Neural cell (in vitro differentiated cells): ENCODE data around the gene WFS1. TPM values are rescaled to one million over a fixed set of nuclear protein-coding genes. Genes with fewer than 3 reads are reported as not detected.

Experiments used
- H2AFZ ChIP-seq: fragments of 200-600, 300-800 bp; sonication (generic), shearing (Covaris generic); 2 replicates; pipeline ENCODE4 v1.6.0; 2014; ENCODE audit warnings: low read depth, mild to moderate bottlenecking, antibody characterized with exemption, low read length, moderate library complexity
- H3F3A ChIP-seq: fragments of 200-600 bp; shearing (Covaris generic); 2 replicates; pipeline ENCODE4 v1.6.1; 2016; ENCODE audit warnings: mild to moderate bottlenecking, moderate library complexity, mixed read lengths, antibody characterized with exemption, low read length; ENCODE audit not compliant: insufficient read depth, poor library complexity, severe bottlenecking
- H3K27ac ChIP-seq: fragments of 200-600, 300-800 bp; sonication (generic), shearing (Covaris generic); 2 replicates; pipeline ENCODE4 v1.5.1; 2014; ENCODE audit warnings: mild to moderate bottlenecking, low read length, moderate library complexity
- H3K27me3 ChIP-seq: fragments of 300-800, 200-600 bp; sonication (generic), shearing (Covaris generic); 2 replicates; pipeline ENCODE4 v1.6.0; 2014; ENCODE audit warnings: mild to moderate bottlenecking, low read depth, low read length, moderate library complexity; ENCODE audit not compliant: insufficient read depth
- H3K36me3 ChIP-seq: fragments of 300-800, 200-600 bp; sonication (generic), shearing (Covaris generic); 2 replicates; pipeline ENCODE4 v1.5.1; 2014; ENCODE audit warnings: mild to moderate bottlenecking, antibody characterized with exemption, low read length, moderate library complexity; ENCODE audit not compliant: insufficient read depth
- H3K4me2 ChIP-seq: fragments of 300-800, 200-600 bp; sonication (generic), shearing (Covaris generic); 2 replicates; pipeline ENCODE4 v1.6.0; 2014; ENCODE audit warnings: mild to moderate bottlenecking, low read length
- H3K4me3 ChIP-seq: fragments of 300-800, 200-600 bp; sonication (generic), shearing (Covaris generic); 2 replicates; pipeline ENCODE4 v1.5.1; 2014; ENCODE audit warnings: mild to moderate bottlenecking, low read length, moderate library complexity
- H3K79me2 ChIP-seq: fragments of 200-600 bp; shearing (Covaris generic); replicated peaks from 2 replicates; pipeline ENCODE4 v1.6.0; 2014; ENCODE audit warnings: mild to moderate bottlenecking, low read length, moderate library complexity; ENCODE audit not compliant: insufficient read depth
- H3K9ac ChIP-seq: fragments of 300-800, 200-600 bp; sonication (generic), shearing (Covaris generic); 2 replicates; pipeline ENCODE4 v1.6.1; 2016; ENCODE audit warnings: mild to moderate bottlenecking, low read length, mixed read lengths
- H3K9me2 ChIP-seq: fragments of 200-600 bp; shearing (Covaris generic); 2 replicates; pipeline ENCODE4 v1.6.1; 2016; ENCODE audit warnings: mild to moderate bottlenecking, low read length, mixed read lengths; ENCODE audit not compliant: insufficient read depth
- H3K9me3 ChIP-seq: fragments of 200-600, 300-800 bp; sonication (generic), shearing (Covaris generic); 2 replicates; pipeline ENCODE4 v1.6.1; 2016; ENCODE audit warnings: mild to moderate bottlenecking, mixed run types, low read length, moderate library complexity, mixed read lengths
- H4K20me1 ChIP-seq: fragments of 200-600 bp; shearing (Covaris generic); 2 replicates; pipeline ENCODE4 v1.6.1; 2016; ENCODE audit warnings: mild to moderate bottlenecking, mixed run types; ENCODE audit not compliant: insufficient read depth
- CTCF ChIP-seq: fragments of 450-650 bp; IDR thresholded peaks from 2 replicates; pipeline ENCODE4 v1.5.1; 2014; ENCODE audit warnings: antibody characterized with exemption, mild to moderate bottlenecking, moderate library complexity; ENCODE audit not compliant: poor library complexity, severe bottlenecking
- EZH2 ChIP-seq: fragments of 200-600, 300-800 bp; shearing (Covaris generic), sonication (generic); IDR thresholded peaks from 2 replicates; pipeline ENCODE4 v1.6.1; 2014; ENCODE audit warnings: antibody characterized with exemption, low read length, borderline replicate concordance, mild to moderate bottlenecking; ENCODE audit not compliant: insufficient read depth, poor library complexity, severe bottlenecking
- MXI1 ChIP-seq: fragments of 450-650 bp; conservative IDR thresholded peaks from 2 replicates; pipeline ENCODE4 v1.6.1; 2014; ENCODE audit warnings: antibody characterized with exemption, mild to moderate bottlenecking; ENCODE audit not compliant: poor library complexity, severe bottlenecking
- POLR2AphosphoS5 ChIP-seq: IDR thresholded peaks from 2 replicates; pipeline ENCODE4 v1.6.1; 2012
- RAD21 ChIP-seq: fragments of 450-650 bp; conservative IDR thresholded peaks from 2 replicates; pipeline ENCODE4 v1.6.1; 2014; ENCODE audit warnings: antibody characterized with exemption, mild to moderate bottlenecking, moderate library complexity
- REST ChIP-seq: IDR thresholded peaks from 2 replicates; pipeline ENCODE4 v1.6.1; 2012; ENCODE audit warnings: borderline replicate concordance
- SMC3 ChIP-seq: fragments of 450-650 bp; conservative IDR thresholded peaks from 2 replicates; pipeline ENCODE4 v1.6.1; 2014; ENCODE audit warnings: antibody characterized with exemption, mild to moderate bottlenecking, moderate library complexity; ENCODE audit not compliant: poor library complexity
- TAF1 ChIP-seq: IDR thresholded peaks from 2 replicates; pipeline ENCODE4 v1.6.1; 2012; ENCODE audit warnings: low read depth
- polyA plus RNA-seq: library from polyadenylated mRNA; depleted of rRNA; stranded (reverse); fragments of >200 nt; gene quantifications from 2 replicates; pipeline ENCODE4 v1.2.3, GENCODE V29; 2014

The WFS1 gene
- polyA plus RNA-seq, 1 donor from 2014 or later, result 4.5 TPM

GRCh38 chr4:6332669-6333050, 63.0 kb downstream of the WFS1 start:
- no peaks in the 10 kb centered on the region for H3F3A ChIP-seq
- H3K27ac ChIP-seq, result no peak overlapping the region
- H3K79me2 ChIP-seq, result no peaks in the 10 kb centered on the region
- H3K4me2 ChIP-seq, result no peak overlapping the region
- H3K36me3 ChIP-seq, result no peaks in the 10 kb centered on the region
- no peak overlapping the region for H3K9ac ChIP-seq
- no peak for TF ChIP-seq REST
- TF ChIP-seq SMC3, result no peak
- no peaks in the 10 kb centered on the region for H3K27me3 ChIP-seq
- H3K4me3 ChIP-seq, result no peak overlapping the region
- H3K9me2 ChIP-seq, result no peaks in the 10 kb centered on the region
- H2AFZ ChIP-seq, result no peak overlapping the region
- no peaks in the 10 kb centered on the region for H4K20me1 ChIP-seq
- H3K9me3 ChIP-seq, result peaks cover 4% of the 10 kb centered on the region

- Histone ChIP-seq H3K9me2 (no peaks in the 10 kb centered on the region), H3K4me3 (no peak overlapping the region), H3K27ac (no peak overlapping the region), H3F3A (no peaks in the 10 kb centered on the region), H4K20me1 (no peaks in the 10 kb centered on the region), H3K36me3 (no peaks in the 10 kb centered on the region), H3K9me3 (peaks cover 4% of the 10 kb centered on the region), H3K27me3 (no peaks in the 10 kb centered on the region), H3K79me2 (no peaks in the 10 kb centered on the region), H3K9ac (no peak overlapping the region), H3K4me2 (no peak overlapping the region), H2AFZ (no peak overlapping the region)
- no peak for TF ChIP-seq RAD21
- no peak for TF ChIP-seq TAF1
- TF ChIP-seq CTCF, result peak; percentile 44
These were observed 63.9 kb downstream of the WFS1 start for GRCh38 chr4:6333301-6334202.

- H3F3A ChIP-seq, result no peaks in the 10 kb centered on the region
- TF ChIP-seq TAF1 (no peak), REST (no peak), EZH2 (no peak), MXI1 (no peak), SMC3 (no peak), CTCF (no peak), POLR2AphosphoS5 (no peak), RAD21 (no peak)
These were observed 64.7 kb downstream of the WFS1 start for GRCh38 chr4:6334203-6334887.

More at GRCh38 chr4:6334203-6334887, 64.7 kb downstream of the WFS1 start:
- no peak overlapping the region for H3K4me3 ChIP-seq
- H2AFZ ChIP-seq, result no peak overlapping the region
- H3K27ac ChIP-seq, result no peak overlapping the region
- no peak overlapping the region for H3K4me2 ChIP-seq
- no peak overlapping the region for H3K9ac ChIP-seq
- peaks cover 4% of the 10 kb centered on the region for H3K9me3 ChIP-seq
- H3K79me2 ChIP-seq, result no peaks in the 10 kb centered on the region
- no peaks in the 10 kb centered on the region for H4K20me1 ChIP-seq
- H3K9me2 ChIP-seq, result no peaks in the 10 kb centered on the region
- no peaks in the 10 kb centered on the region for H3K36me3 ChIP-seq
- no peaks in the 10 kb centered on the region for H3K27me3 ChIP-seq
